Measurements from ENCODE around the gene SWT1.

Gene SWT1

GRCh38 chr1:185338719-185339622, 182.0 kb downstream of the SWT1 start:
- no peak for TF ChIP-seq CTCF (IDR thresholded peaks at IDR 0.05; ENCODE audit: control insufficient read depth, insufficient read depth, low read depth, low read length, missing control alignments)
- no peak overlapping the region for H3K4me3 ChIP-seq (ENCODE audit: control insufficient read depth, low read depth, low read length)
- DNase-seq (ENCODE audit: low read depth) = peak; percentile 28

- H3K4me3 ChIP-seq (ENCODE audit: control insufficient read depth, low read depth, low read length) = no peak overlapping the region
- no peak for DNase-seq (ENCODE audit: low read depth)
- no peak for TF ChIP-seq CTCF (IDR thresholded peaks at IDR 0.05; ENCODE audit: control insufficient read depth, insufficient read depth, low read depth, low read length, missing control alignments)
These were observed 184.3 kb downstream of the SWT1 start for GRCh38 chr1:185341196-185341781.
